ENCODE measurements around the gene ARV1. TPM values are rescaled to one million over a fixed set of nuclear protein-coding genes. Genes with fewer than 3 reads are reported as not detected.

The ARV1 gene
- total RNA-seq, 1 experiment from 2014 or later: 25.9 TPM

DNA sequence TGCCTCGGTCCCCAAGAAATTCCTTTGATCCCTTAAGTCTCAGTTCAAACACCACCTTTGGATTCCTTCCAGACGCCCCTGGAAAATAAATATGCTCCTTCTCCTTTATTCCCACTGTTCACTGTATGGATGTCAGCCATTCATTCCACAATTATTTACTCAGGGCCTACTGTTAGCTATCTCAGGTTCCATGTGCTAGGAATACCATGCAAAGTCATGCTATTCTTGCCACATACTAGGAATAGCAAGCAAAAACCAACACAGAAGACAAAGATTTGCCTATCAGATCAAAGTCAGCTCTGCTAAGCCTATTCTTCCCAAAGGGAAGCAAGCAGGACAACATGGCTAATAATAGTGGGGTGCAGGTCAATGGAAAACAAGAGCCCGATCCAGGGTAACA is 30.0 kb upstream of the ARV1 start:
- ChIA-PET CTCF (no interaction called here), POLR2A (interaction anchor here (0.6 kb wide), 1 partner anchor 123 kb away, joined by 3 read pairs; no protein-coding TSS in a partner anchor)
- ATAC-seq (no peak), DNase-seq (ENCODE audit: low read depth, low spot score) (no peak)
- Histone ChIP-seq H3K27me3 (ENCODE audit: control insufficient read depth, insufficient read depth, low read length) (no peaks in the 10 kb centered on the region), H3K4me3 (ENCODE audit: low read depth in 2 of 2, low read length in 2 of 2) (no peak overlapping the region), H3K36me3 (ENCODE audit: control insufficient read depth, insufficient read depth, low read length) (no peaks in the 10 kb centered on the region; the same call in 1 of the 2 replicates), H3K9me3 (ENCODE audit: control insufficient read depth, insufficient read depth, low read depth, low read length) (no peaks in the 10 kb centered on the region), H3K4me1 (ENCODE audit: control insufficient read depth, insufficient read depth, low read length) (no peaks in the 10 kb centered on the region), H3K27ac (ENCODE audit: low read length) (no peak overlapping the region)
- in situ Hi-C loops (cut with HindIII; ENCODE audit: low pct_unique_long_range_greater_than_20kb, low sequenced_read_pairs): no loop called here
- TF ChIP-seq SIN3A (IDR thresholded peaks at IDR 0.05; ENCODE audit: borderline replicate concordance, insufficient read depth, low read depth, low read length): no peak
- no peak for TF ChIP-seq POLR2AphosphoS5 (IDR thresholded peaks at IDR 0.05; ENCODE audit: low read depth, low read length)
- no peak for TF ChIP-seq REST (IDR thresholded peaks at IDR 0.05; ENCODE audit: insufficient read depth in 1 of 2, low read depth in 2 of 2, low read length in 1 of 2)
- TF ChIP-seq TCF7L2 (IDR thresholded peaks at IDR 0.05; ENCODE audit: low read depth, low read length): no peak
- TF ChIP-seq CTCF (IDR thresholded peaks at IDR 0.05): no peak
- no TSS peak for BruUV-seq (replicated peaks)
- intact Hi-C loops (cut with micrococcal nuclease; ENCODE audit: unreplicated experiment): no loop called here

DNA sequence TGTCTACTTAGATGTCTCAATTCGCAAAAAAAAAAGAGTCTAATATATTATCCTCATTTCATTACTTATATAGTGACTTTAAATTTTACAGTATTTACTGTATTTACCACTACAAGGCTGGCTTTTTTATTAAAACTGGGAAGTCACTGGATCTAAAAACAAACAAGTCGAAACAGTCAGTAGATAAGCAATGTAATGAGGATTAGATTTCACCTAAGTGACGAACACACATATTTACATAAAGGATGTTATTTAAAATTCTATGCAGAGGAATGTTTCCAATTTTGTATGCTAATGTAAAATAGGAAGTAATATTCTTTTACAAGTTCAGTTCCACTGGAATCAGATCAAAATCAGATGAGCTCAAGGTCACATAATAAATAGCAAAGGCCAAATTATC is 28.5 kb upstream of the ARV1 start:
- ChIA-PET CTCF (no interaction called here), POLR2A (interaction anchor here (0.5 kb wide), 1 partner anchor 302 kb away, joined by 3 read pairs; no protein-coding TSS in a partner anchor)
- no TSS peak for BruUV-seq (replicated peaks)
- DNase-seq (ENCODE audit: low read depth, low spot score) (no peak), ATAC-seq (no peak)
- in situ Hi-C loops (cut with HindIII; ENCODE audit: low pct_unique_long_range_greater_than_20kb, low sequenced_read_pairs) (no loop called here), intact Hi-C loops (cut with micrococcal nuclease; ENCODE audit: unreplicated experiment) (no loop called here)
- no peaks in the 10 kb centered on the region for H3K27me3 ChIP-seq (ENCODE audit: control insufficient read depth, insufficient read depth, low read length)
- TF ChIP-seq TCF7L2 (IDR thresholded peaks at IDR 0.05; ENCODE audit: low read depth, low read length) (no peak), SIN3A (IDR thresholded peaks at IDR 0.05; ENCODE audit: borderline replicate concordance, insufficient read depth, low read depth, low read length) (no peak), REST (IDR thresholded peaks at IDR 0.05; ENCODE audit: insufficient read depth in 1 of 2, low read depth in 2 of 2, low read length in 1 of 2) (no peak), POLR2AphosphoS5 (IDR thresholded peaks at IDR 0.05; ENCODE audit: low read depth, low read length) (no peak), CTCF (IDR thresholded peaks at IDR 0.05) (no peak)
- no peaks in the 10 kb centered on the region for H3K9me3 ChIP-seq (ENCODE audit: control insufficient read depth, insufficient read depth, low read depth, low read length)
- no peak overlapping the region for H3K4me3 ChIP-seq (ENCODE audit: low read depth in 2 of 2, low read length in 2 of 2)
- H3K4me1 ChIP-seq (ENCODE audit: control insufficient read depth, insufficient read depth, low read length): no peaks in the 10 kb centered on the region
- no peaks in the 10 kb centered on the region; the same call in 1 of the 2 replicates for H3K36me3 ChIP-seq (ENCODE audit: control insufficient read depth, insufficient read depth, low read length)
- H3K27ac ChIP-seq (ENCODE audit: low read length): no peak overlapping the region

All from Panc1 (cell line).